GM18867 (cell line): ENCODE data around the gene POC1A.
"Not testable (repeated sequence)": the region's sequence is repeated elsewhere in the genome, so short reads cannot be mapped to it uniquely, and the experiment has no call there.

Source experiments
- ATAC-seq: cut with Tn5 transposase; IDR thresholded peaks from one replicate; pipeline ENCODE4 v1.9.1; 2021; ENCODE audit warnings: mild to moderate bottlenecking, moderate library complexity; ENCODE audit not compliant: unreplicated experiment

The POC1A gene

DNA sequence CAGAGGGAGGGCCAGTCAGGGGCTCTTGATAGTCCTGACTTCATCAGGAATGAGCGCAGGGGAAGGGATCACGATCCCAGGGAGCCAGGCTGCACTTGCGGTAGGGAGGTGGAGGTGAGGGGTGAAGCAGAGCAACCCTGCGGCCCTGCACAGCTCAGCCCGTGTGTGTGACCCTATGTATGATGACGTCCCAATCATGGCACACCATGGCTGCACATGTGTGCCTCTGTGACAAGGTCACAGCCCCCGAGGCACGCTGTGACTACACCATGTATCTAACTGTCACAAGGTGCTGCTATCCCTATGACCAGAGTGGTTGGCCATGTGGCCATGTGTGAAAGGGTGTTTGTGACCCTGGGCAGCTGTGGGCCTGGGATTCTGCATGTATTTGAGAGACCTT is 30.5 kb upstream of the POC1A start:
- ATAC-seq = no peak

DNA sequence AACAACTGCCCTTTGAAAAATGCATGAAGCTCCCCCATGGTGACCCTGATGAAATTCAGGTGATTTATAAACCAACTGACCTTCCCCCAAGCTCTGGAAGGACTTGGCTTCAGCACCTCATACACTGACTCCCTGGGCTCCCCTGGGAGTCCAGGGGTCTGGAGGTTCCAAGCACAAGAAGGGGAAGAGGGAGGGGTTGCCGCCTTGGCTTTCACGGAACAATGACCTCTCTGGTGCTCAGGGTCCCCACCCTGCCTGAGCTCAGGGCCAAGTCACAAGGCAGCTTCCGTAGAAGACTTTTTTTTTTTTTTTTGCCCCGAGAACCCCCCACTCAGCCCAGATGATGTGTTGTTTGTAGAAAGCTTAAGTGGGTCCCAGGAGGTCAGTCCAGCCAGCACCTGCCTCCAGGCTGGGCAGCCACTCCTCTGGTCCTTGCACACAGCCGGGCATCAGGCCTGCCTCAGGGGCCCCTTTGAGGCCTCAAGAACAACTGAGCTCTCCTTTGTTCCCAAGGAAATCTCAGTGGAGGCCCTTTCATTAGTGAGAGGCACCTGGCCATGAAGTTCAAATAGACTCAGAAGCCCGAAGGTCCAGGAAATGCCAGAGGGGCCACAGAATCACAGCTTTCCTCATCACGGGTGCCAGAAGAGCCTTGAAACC is 29.7 kb upstream of the POC1A start:
- no peak for ATAC-seq

DNA sequence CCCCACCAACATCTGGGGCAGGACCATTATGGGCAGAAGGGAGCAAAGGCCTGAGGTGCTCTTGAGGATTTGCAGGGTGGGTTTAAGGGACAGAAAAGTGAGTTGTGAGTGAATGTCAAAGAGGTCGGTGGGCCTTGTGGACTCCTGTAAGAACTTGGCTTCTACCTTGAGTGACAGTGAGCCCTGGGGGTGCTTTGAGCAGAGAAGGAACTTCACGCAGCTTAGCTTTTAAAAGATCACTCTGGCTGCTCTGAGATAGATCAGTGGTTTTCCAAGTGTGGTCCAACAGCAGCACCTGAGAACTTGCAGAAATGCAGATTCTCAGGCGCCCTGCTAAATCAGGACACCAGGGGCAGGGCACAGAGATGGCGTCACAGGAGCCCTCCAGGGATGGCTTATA is 28.5 kb upstream of the POC1A start:
- no peak for ATAC-seq

DNA sequence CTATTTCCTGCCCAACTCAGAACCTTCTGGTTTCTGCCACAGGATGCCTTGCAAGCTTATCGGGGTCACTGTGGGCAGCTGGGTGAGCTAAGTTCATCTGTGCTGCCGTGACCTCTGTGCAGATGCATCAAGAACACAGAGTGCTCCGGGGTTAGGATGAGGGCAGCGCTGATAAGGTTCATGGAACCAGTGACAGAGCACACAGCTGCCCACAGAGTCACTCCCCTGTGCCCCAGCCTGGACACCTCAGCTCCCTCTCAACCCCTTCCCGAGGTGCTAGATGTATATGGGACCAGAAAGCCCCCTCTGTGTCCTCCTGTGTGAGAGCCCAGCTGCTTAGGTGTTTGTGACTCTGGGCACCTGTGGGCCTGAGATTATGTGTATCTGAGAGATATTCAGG is 28.0 kb upstream of the POC1A start:
- ATAC-seq = no peak

DNA sequence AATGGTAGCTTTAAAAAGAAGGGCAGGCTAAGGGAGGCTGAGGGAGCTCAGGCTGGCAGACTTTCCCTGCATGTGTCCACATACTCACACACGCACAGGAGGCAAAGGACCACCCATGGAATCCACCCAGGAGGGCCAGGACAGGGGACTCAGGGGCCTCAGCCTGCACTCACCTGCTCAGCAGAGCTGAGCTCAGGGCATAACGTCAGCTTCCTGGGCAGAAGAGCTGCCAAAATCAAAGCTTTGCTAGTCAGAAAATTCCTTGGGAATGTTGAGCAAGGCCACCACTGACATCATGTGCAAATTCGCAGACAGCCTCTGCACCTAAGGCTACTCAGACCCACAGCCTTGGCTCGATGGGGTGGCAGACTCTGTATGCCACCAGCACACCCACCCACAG is 27.3 kb upstream of the POC1A start:
- no peak for ATAC-seq

DNA sequence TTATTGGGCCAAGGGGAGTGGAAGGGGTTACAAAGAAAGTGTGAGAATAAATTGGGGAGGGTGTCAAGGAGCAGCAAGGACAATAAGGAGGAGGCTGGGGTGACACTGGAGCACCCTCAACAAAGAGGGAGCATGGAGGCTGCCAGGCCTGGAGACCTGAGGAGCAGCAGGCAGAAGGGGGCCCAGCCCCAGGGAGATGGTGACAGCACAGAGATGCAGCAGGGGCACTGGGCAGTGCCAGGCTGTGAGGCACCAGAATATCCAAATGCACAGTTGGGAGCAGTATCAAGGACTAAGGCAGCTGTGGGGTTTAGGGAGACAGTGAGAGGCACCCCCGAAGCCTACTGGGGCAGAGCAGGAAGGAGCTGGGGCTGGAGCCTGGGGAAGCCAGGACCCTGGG is 24.3 kb upstream of the POC1A start:
- no peak for ATAC-seq

DNA sequence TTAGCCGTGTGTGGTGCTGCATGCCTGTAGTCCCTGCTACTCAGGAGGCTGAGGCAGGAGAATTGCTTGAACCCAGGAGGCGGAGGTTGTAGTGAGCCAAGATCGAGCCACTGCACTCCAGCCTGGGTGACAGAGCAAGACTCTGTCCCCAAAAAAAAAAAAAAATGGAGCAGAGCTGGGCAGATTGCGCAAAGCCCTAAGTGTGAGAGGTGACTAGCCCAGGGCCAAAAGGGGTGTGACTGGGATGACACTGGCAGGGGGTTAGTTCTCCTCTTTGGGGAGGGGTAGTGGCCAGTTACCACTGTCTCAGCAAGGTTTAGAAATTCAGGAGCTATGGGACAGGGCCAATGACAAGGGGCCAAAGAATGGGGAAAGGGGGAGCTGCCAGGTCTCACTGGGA is 23.9 kb upstream of the POC1A start:
- not testable (repeated sequence) for ATAC-seq

DNA sequence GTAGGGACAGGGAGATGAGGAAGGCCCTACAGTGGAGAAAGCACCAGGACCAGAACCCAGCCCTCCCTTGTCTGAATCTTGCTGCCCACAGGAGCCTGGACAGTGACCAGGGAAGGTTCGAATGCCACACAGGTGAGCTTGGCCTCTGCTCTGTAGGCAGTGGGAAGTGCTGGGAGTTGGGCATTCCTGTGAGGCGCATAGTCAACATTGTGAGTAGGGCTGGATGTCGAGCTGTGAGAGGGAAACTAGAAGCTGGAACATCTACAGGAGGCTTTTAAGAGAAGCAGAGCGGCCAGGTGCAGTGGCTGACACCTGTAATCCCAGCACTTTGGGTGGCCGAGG is 23.4 kb upstream of the POC1A start:
- ATAC-seq = no peak

DNA sequence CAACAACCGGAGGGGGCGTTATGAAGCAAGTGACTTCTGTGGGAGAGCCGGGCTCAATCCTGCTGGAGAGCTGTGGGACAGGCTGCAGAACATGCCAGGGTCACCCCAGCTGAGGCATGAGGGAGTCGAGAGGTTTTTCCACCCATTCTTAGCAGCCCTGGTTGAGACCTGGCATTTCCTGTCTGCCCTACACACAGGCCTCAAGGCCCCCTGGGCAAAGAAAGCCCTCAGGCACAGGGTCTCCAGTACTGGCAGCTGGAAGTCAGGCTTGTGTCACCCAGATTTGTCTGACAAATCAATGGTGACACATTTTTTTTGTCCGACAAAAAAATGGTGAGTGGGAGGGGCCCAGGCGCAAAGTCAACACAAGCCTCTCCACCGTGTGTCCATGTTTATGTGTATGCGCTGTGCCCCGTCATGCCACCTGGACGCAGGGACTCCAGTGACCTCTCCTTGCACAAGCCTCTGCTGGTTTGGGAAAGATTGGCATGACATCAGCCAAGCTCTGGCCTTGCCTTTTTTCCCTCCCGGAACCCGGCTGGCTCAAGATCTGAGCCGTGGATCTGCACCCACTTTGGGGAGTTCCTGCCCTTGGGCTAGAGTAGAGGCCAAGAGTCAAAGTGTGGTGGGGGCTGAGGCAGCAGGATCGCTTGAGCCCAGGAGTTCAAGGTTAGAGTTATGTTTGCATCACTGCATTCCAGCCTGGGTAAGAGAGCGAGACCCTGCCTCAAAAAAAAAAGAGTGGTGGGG is 22.9 kb upstream of the POC1A start:
- ATAC-seq = no peak

DNA sequence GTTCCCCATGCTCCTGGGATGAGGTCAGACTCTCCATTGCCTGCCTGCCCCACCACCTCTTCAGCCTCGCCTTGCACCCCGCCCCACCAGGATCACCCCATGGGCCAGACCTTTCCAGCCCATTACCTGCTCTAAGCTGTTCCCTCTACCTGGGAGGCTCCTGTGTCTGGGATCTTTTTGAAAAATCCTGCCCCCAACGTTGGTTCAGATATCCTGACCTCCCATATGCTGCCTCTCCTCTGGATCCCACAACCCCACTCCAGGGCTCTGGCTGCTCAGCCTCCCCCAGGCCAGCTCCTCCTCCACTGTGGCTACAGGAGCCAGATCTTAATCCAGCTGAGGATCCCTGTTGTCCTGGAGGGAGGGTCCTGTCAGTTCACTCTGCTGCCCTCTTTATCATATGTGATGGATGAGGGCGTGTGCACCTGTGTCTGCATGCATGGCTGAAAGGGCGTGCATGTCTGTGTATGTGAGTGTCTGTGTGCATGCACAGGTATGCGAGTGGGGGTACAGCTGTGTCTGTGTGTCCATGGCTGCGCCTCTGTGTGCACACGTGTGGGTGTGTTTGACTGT is 22.0 kb upstream of the POC1A start:
- ATAC-seq = no peak

DNA sequence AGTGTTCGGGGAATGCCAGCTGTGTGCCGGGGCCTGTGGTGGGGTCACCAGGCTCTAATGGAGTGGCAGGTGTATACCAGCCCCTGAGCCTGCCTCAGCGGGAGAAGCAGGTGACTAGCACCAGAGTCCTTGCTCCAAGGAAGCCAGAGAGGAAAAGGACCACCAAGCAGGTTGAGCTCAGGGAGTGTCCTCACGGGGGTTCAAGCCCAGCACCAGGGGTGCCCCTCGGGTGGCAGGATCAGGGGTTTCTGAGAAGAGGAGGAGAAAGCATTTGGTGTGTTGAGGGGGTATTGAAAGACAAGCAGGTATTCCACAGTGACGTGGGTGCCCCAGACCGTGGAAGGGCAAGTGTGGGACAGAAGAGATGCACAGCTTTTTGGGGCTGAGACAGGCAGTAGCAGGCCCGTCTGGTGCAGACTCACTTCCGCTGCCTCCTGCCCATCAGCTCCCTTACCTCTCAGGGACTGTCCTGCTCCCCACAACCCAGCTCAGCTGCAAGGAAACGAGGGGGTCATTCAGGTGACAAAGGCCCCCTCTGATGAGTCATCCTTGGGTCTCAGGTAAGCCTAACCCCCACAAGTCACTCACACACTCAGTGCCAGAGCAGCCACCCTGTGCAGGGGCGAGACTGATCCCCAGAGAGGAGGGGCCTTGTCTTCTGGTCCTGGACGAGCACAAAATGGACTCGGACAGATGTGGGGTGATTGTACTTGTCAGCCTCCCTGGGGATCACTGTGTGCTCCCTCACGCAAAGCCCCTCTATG is 21.4 kb upstream of the POC1A start:
- ATAC-seq = no peak

DNA sequence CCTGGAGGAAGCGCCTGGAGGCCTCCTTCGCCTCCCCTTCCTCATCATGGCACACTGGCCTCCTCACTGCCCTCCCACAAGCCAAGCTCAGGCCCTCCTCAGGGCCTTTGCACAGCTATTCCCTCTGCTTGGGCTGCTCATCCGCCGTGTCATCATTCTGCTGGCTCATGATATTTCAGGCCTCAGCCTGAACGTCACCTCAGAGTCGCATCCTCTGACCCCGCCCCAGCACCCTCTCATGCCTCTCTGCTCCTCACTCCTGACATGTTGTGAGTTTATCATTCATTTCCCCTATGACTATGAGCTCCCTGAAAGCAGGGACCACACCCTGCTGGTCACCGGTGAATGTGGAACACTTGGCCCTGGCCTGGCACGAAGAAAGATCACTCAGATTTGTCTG is 20.7 kb upstream of the POC1A start:
- ATAC-seq = no peak

DNA sequence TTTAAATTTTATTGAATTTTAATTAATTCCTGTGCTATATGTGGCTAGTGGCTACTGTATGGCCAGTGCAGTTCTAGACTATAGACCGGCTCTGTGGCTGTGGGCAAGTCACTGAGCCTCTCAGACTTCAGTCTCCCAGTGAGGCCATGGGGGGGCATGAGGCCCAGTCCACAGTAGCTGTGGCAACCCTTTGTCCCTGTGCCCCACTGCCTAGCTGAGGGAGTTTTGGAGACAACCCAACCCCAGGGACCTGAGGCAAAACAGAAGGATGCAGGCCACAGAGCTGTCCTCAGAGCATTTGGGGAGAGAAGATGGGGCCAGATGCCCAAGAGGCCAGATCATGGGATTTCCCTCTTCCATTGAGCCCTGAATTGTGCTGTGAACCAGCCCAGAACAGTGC is 18.9 kb upstream of the POC1A start:
- ATAC-seq = no peak

DNA sequence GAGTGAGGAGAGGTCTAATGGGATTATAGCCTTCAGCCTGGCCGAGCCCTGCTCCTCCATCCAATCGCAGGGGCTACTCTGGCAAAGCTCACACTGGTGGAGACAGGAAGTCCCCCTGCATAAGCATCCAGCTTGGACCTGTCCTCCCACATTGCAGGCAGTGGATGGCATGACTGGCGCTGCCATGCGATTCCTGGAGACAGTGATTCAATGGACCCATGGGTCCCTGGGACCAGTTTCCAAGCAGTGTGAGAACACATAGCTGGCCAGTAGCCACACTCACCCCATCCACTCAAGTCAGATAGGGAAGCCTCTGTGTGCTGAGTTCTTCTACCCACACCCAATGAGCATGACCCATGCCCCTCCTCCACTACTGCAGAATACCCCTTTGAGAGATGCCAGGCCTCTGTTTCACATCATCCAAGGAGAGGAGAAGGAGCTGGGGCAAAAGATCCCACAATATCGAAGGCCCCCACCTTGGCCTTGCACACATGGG is 18.1 kb upstream of the POC1A start:
- ATAC-seq = no peak

DNA sequence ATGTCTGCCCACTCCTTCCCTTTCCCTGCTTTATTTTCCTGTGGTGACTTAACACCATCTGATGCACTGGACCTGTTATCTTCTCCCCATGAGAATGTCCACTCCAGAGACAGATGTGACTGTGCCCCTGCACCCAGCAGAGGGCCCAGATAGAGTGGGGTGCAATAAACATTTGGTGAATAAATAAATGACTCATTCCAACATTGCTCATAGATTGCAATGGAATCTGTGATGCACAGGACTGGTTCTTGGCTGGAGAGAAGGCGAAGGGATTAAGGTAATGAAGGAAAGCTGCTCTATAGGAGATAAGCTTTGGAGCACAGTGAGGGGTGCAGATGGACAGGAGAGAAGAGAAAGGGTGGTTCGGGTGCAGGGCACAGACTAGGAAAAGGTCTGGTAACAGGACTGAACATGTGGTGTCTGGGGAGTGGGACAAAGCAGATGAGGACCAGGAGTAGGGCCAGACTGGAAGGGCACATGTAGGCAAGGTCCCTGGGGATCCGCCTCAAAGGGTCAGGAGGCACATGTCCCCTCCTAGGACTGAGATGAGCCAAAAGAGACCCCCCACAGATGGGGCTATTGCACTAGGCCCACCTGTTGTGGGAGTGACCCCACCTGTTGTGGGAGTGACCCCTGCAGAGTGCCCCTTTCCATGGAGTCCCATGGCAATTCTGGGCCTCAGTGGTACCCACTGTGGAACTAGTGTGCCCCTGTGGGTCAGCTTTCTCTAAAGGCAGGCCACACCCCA is 17.5 kb upstream of the POC1A start:
- no peak for ATAC-seq

DNA sequence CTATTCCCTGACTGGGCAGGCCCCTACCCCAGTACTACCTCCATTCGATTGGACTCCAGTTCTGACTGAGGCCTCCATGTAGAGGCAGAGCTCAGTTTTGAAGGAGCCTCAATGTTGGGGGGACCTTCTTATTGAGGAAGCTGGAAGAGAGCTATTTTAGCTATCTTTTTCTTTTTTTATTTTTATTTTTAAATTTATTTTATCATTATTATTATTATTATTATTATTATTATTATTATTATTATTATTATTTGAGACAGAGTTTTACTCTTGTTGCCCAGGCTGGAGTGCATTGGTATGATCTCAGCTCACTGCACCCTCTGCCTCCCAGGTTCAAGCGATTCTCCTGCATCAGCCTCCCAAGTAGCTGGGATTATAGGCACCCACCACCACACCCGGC is 16.0 kb upstream of the POC1A start:
- not testable (repeated sequence) for ATAC-seq

DNA sequence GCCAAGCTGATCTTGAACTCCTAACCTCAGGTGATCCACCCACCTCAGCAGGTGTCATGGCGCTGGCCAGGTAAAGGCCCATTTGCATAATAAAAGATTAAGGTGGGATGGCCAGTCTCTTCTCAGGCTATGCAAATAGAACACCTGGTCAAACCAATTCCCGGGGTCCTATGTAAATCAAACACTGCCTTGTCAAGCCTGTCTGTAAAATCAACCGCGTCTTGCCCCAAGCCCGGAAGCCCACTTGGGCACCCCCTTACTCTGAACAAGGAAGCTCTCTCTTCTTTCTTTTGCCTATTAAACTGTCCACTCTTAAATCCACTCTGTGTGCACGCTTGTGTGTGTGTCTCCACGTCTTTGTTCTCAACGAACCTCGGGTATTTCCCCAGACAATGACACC is 13.0 kb upstream of the POC1A start:
- no peak for ATAC-seq

DNA sequence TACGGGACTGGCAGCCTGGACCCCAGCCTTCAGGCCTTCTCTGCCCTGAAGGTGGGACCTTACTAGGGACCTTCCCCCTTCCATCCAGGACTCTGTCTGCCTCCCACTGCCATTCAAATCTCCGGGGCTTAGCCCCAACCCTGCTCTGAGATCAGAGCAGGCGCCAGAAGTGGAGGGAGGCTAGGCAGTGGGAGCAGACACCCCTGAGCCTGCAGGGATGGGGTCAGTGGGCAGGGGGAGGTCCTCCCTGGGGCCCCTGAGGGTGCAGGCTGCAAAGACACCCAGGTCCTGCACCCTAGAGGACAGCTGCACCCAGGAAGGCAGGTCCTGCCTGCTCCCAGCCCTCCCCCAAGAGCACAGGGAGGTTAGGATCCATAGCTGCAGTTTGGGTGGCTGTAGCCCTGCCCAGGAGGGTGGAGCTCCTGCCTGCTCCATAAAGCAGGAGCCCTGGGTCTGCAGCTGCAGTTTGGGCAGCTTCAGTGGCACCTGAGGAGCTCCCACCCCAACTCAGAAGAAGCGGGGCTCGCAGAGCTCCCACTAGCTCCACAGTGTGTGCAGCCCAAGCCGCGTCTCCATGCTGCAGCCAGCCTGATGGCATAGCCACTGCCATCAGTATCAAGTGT is 8.1 kb upstream of the POC1A start:
- ATAC-seq = no peak

DNA sequence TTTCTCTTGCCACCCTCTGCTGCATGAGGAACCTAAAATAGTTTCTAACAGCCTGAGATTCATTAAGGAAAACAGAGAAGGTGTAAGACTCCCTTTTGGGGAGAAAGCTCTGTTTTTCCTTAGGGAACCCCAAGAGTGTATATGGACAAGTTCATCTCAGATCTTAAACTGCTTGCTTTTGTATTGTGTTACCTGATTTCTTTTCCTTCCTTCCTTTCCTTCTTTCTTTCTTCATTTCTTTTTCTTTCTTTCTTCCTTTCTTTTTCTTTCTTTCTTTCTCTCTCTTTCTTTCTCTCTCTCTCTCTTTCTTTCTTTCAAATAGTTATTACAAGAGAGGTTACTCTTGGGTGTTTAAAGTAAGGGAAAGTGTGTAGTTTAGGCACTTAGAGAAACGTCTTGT is 5.3 kb upstream of the POC1A start:
- no peak for ATAC-seq

DNA sequence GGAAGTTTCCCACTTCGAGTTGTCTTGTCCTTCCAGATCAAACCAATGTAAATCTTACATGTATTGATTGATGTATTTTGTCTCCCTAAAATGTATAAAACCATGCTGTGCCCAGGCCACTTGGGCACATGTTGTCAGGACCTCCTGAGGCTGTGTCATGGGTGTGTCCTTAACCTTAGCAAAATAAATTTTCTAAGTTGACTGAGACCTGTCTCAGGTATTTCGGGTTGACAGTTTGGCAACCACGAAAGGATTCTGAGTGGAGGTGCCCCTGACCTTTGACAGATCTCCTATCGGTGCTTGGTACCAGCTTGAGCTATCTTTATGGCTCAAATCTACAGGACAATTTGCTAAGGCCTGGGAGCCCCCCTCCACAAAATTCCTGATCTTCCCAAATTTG is 1.7 kb upstream of the POC1A start:
- no peak for ATAC-seq
